GM18867 (cell line): ENCODE results near the gene PRM1.
"Not testable (repeated sequence)": the region's sequence is repeated elsewhere in the genome, so short reads cannot be mapped to it uniquely, and the experiment has no call there.

Experiments
- ATAC-seq: cut with Tn5 transposase; IDR thresholded peaks from one replicate; pipeline ENCODE4 v1.9.1; 2021; ENCODE audit warnings: mild to moderate bottlenecking, moderate library complexity; ENCODE audit not compliant: unreplicated experiment

PRM1 gene

GRCh38 chr16:11314309-11314894 is 33.3 kb upstream of the PRM1 start:
- ATAC-seq, result no peak

GRCh38 chr16:11313493-11314308 is 32.6 kb upstream of the PRM1 start:
- ATAC-seq, result no peak

- no peak for ATAC-seq
Observed at GRCh38 chr16:11312718-11313492, 31.8 kb upstream of the PRM1 start.

GRCh38 chr16:11310997-11311561 is 29.9 kb upstream of the PRM1 start:
- peak; percentile 37 for ATAC-seq

- ATAC-seq, result no peak
Observed at GRCh38 chr16:11310634-11310977, 29.5 kb upstream of the PRM1 start.

- peak; percentile 41 for ATAC-seq
Observed at GRCh38 chr16:11309895-11310633, 28.9 kb upstream of the PRM1 start.

GRCh38 chr16:11308493-11309283 is 27.6 kb upstream of the PRM1 start:
- ATAC-seq, result no peak

- ATAC-seq, result no peak
Observed at GRCh38 chr16:11307639-11308492, 26.7 kb upstream of the PRM1 start.

GRCh38 chr16:11306997-11307638 is 26.0 kb upstream of the PRM1 start:
- ATAC-seq, result no peak

GRCh38 chr16:11306381-11306780 is 25.3 kb upstream of the PRM1 start:
- no peak for ATAC-seq

GRCh38 chr16:11303405-11304138 is 22.4 kb upstream of the PRM1 start:
- no peak for ATAC-seq

- ATAC-seq, result no peak
Observed at GRCh38 chr16:11302977-11303376, 21.8 kb upstream of the PRM1 start.

GRCh38 chr16:11301645-11302501 is 20.7 kb upstream of the PRM1 start:
- ATAC-seq, result no peak

- no peak for ATAC-seq
Observed at GRCh38 chr16:11300560-11300892, 19.4 kb upstream of the PRM1 start.

- no peak for ATAC-seq
Observed at GRCh38 chr16:11299865-11300559, 18.9 kb upstream of the PRM1 start.

- ATAC-seq, result not testable (repeated sequence)
Observed at GRCh38 chr16:11298950-11299547, 17.9 kb upstream of the PRM1 start.
